T-cell (primary cell): ENCODE measurements around the gene CDH4. TPM values are rescaled to one million over a fixed set of nuclear protein-coding genes. Genes with fewer than 3 reads are reported as not detected.

Source experiments
- ATAC-seq, 4 experiments: fragments of 200-7000 bp in 3 of 4; fragments of 150-1000 bp in 1 of 4; cut with Tn5 transposase; replicated peaks in 1 of 4; 1 replicate in 3 of 4; 2 replicates in 1 of 4; pipeline ENCODE4 v1.10.0; 2021; ENCODE audit warnings: moderate library complexity in 3 of 4, mild to moderate bottlenecking in 2 of 4, moderate number of reproducible peaks in 1 of 4
- CTCF ChIA-PET, 2 donors: fragments of 300-600 bp; sonication (Branson Sonifier 250); formaldehyde crosslinking; loops; one replicate each; lab custom pipeline; 2022; ENCODE audit warnings: antibody characterized with exemption in 2 of 2; lab: Charles Lee
- POLR2A ChIA-PET, 2 donors: fragments of 300-600 bp; sonication (Branson Sonifier 250); formaldehyde crosslinking; loops; one replicate each; lab custom pipeline; 2022; ENCODE audit warnings: antibody characterized with exemption in 2 of 2; lab: Charles Lee
- DNase-seq, 35 experiments: peaks; one replicate each; pipeline versions ENCODE4 v3.0.0 to v3.0.0-alpha.2; 2013 to 2023
- H3K27ac ChIP-seq: one replicate; pipeline ENCODE4 v1.5.1; 2013; ENCODE audit warnings: low read length
- H3K27me3 ChIP-seq, 2 experiments: replicated peaks in 1 of 2; 1 replicate in 1 of 2; 2 replicates in 1 of 2; pipeline versions ENCODE4 v1.6.1 to v1.7.0; 2013; ENCODE audit warnings: low read length in 1 of 2, mixed read lengths in 1 of 2; ENCODE audit not compliant: control insufficient read depth in 2 of 2, insufficient read depth in 2 of 2; ENCODE audit errors: extremely low read depth in 1 of 2
- H3K36me3 ChIP-seq, 2 donors: 1 replicate in 1 of 2; 2 replicates in 1 of 2; pipeline versions ENCODE4 v1.6.1 to v1.7.0; 2013; ENCODE audit warnings: low read length in 1 of 2; ENCODE audit not compliant: control insufficient read depth in 2 of 2, insufficient read depth in 1 of 2; ENCODE audit errors: extremely low read depth in 1 of 2
- H3K4me1 ChIP-seq, 2 experiments: 1 replicate in 1 of 2; 2 replicates in 1 of 2; pipeline versions ENCODE4 v1.6.1 to v1.7.0; 2013; ENCODE audit warnings: low read length in 2 of 2, mixed read lengths in 1 of 2; ENCODE audit not compliant: insufficient read depth in 2 of 2, control insufficient read depth in 1 of 2; ENCODE audit errors: extremely low read depth in 1 of 2
- H3K4me3 ChIP-seq, 2 donors: 1 replicate in 1 of 2; 2 replicates in 1 of 2; pipeline versions ENCODE4 v1.5.1 to v1.7.0; 2013; ENCODE audit warnings: mild to moderate bottlenecking in 2 of 2, low read length in 1 of 2, moderate library complexity in 1 of 2; ENCODE audit not compliant: control insufficient read depth in 1 of 2; ENCODE audit errors: extremely low read depth in 1 of 2
- H3K9me3 ChIP-seq: 2 replicates; pipeline ENCODE4 v1.7.0; 2013
- H3K27ac Mint-ChIP-seq, 2 donors: one replicate each; pipeline ENCODE4 v1.8.0; 2020 to 2021; ENCODE audit warnings: mild to moderate bottlenecking in 2 of 2, mixed read lengths in 2 of 2
- H3K27me3 Mint-ChIP-seq, 2 donors: one replicate each; pipeline ENCODE4 v1.8.0; 2021 to 2022; ENCODE audit warnings: mixed read lengths in 2 of 2
- H3K36me3 Mint-ChIP-seq: one replicate; pipeline ENCODE4 v1.8.0; 2021; ENCODE audit warnings: mixed read lengths
- H3K4me1 Mint-ChIP-seq, 3 donors: one replicate each; pipeline ENCODE4 v1.8.0; 2020 to 2022; ENCODE audit warnings: mixed read lengths in 3 of 3, mild to moderate bottlenecking in 1 of 3
- H3K4me3 Mint-ChIP-seq, 3 donors: one replicate each; pipeline ENCODE4 v1.8.0; 2020 to 2022; ENCODE audit warnings: mild to moderate bottlenecking in 3 of 3, mixed read lengths in 3 of 3, moderate library complexity in 3 of 3
- H3K9me3 Mint-ChIP-seq, 3 donors: one replicate each; pipeline ENCODE4 v1.8.0; 2020 to 2022; ENCODE audit warnings: mixed read lengths in 3 of 3
- WGBS: methylation state at CpG from one replicate; pipeline ENCODE4 v1.1.5; 2013; ENCODE audit warnings: missing lambda C conversion rate; ENCODE audit not compliant: insufficient coverage; 5-methylcytosine and 5-hydroxymethylcytosine counted together
- total RNA-seq, 35 experiments: library from RNA in 6 of 35; stranded (reverse) in 6 of 35; fragments of 120-200 nt in 1 of 35; gene quantifications; one replicate each; pipeline versions ENCODE4 v1.2.1 to v1.2.4 and lab custom pipeline; 2013 to 2026

The CDH4 gene
- total RNA-seq, 5 donors from 2014 or later (not counting 1 experiment from before 2014, with no cell fraction given), result 0.06 to 0.64 (median 0.14) TPM

GRCh38 chr20:61814244-61814643, 562.2 kb downstream of the CDH4 start:
- 100% methylated on average over 1 of the region's 11 CpGs for WGBS
- Mint-ChIP-seq H3K9me3 (no peaks in the 10 kb centered on the region), H3K27me3 (peaks cover 0 to under 1% of the 10 kb centered on the region in 2 donors), H3K27ac (no peak overlapping the region), H3K4me1 (no peaks in the 10 kb centered on the region), H3K4me3 (no peak overlapping the region), H3K36me3 (no peaks in the 10 kb centered on the region)
- H3K27ac ChIP-seq, result no peak overlapping the region
- CTCF ChIA-PET, result no interaction called here
- ATAC-seq, result no peak
- H3K4me1 ChIP-seq, result no peaks in the 10 kb centered on the region
- peaks cover 0 to 7% of the 10 kb centered on the region in 2 experiments for H3K27me3 ChIP-seq
- DNase-seq, result no peak
- H3K4me3 ChIP-seq, result no peak overlapping the region
- H3K9me3 ChIP-seq, result no peaks in the 10 kb centered on the region
- POLR2A ChIA-PET, result no interaction called here
- no peaks in the 10 kb centered on the region for H3K36me3 ChIP-seq

- Histone ChIP-seq H3K4me3 (no peak overlapping the region), H3K36me3 (no peaks in the 10 kb centered on the region), H3K4me1 (no peaks in the 10 kb centered on the region), H3K27ac (no peak overlapping the region), H3K9me3 (no peaks in the 10 kb centered on the region), H3K27me3 (peaks cover 0 to 8% of the 10 kb centered on the region in 2 experiments)
- no peak overlapping the region for H3K27ac Mint-ChIP-seq
- H3K9me3 Mint-ChIP-seq, result no peaks in the 10 kb centered on the region
- DNase-seq, result no peak
- H3K36me3 Mint-ChIP-seq, result no peaks in the 10 kb centered on the region
- H3K27me3 Mint-ChIP-seq, result peaks cover 0 to 3% of the 10 kb centered on the region in 2 donors
- WGBS, result 73% methylated on average over 5 of the region's 9 CpGs
- H3K4me1 Mint-ChIP-seq, result no peaks in the 10 kb centered on the region
- H3K4me3 Mint-ChIP-seq, result no peak overlapping the region
- POLR2A ChIA-PET, result no interaction called here
- ATAC-seq, result no peak
- CTCF ChIA-PET, result no interaction called here
Measured at GRCh38 chr20:61814726-61815125, 562.7 kb downstream of the CDH4 start.

DNA sequence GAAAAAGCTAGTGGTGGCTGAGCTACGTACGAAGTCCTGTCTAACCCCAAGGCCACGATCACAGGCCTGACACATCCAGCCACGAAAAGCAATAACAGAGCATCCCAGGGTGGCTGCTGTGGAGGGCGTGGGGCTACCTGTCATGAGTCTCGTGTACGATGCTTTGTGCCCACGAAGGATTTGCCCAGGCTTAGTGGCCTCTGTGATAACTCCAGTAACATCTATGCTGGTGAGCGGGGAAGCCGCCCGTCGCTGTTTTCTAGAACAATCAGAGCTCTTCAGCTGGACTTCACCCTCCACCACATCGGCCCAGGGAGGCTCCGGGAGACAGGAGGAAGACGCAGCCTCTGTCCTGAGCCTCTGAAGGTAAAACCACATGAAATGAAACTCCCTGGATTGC, 563.1 kb downstream of the CDH4 start:
- H3K4me1 Mint-ChIP-seq, result no peaks in the 10 kb centered on the region
- POLR2A ChIA-PET, result no interaction called here

GRCh38 chr20:61815678-61816077, 563.6 kb downstream of the CDH4 start:
- Histone ChIP-seq H3K27ac (no peak overlapping the region), H3K4me3 (no peak overlapping the region), H3K27me3 (peaks cover 0 to 13% of the 10 kb centered on the region in 2 experiments), H3K36me3 (no peaks in the 10 kb centered on the region), H3K9me3 (no peaks in the 10 kb centered on the region), H3K4me1 (no peaks in the 10 kb centered on the region)
- Mint-ChIP-seq H3K27me3 (peaks cover 0 to 3% of the 10 kb centered on the region in 2 donors), H3K9me3 (no peaks in the 10 kb centered on the region), H3K27ac (no peak overlapping the region), H3K36me3 (no peaks in the 10 kb centered on the region), H3K4me3 (no peak overlapping the region), H3K4me1 (no peaks in the 10 kb centered on the region)
- CTCF ChIA-PET, result no interaction called here
- DNase-seq (no peak), ATAC-seq (no peak)
- POLR2A ChIA-PET, result no interaction called here
- 84% methylated on average over 6 of the region's 12 CpGs for WGBS

More for the DNA sequence above, 563.1 kb downstream of the CDH4 start:
- no peak overlapping the region for H3K27ac Mint-ChIP-seq
- no peak for DNase-seq
- no peaks in the 10 kb centered on the region for H3K9me3 Mint-ChIP-seq
- 80% methylated on average over 7 of the region's 15 CpGs for WGBS
- H3K9me3 ChIP-seq, result no peaks in the 10 kb centered on the region
- no peaks in the 10 kb centered on the region for H3K36me3 Mint-ChIP-seq
- no peak for ATAC-seq
- no peaks in the 10 kb centered on the region for H3K36me3 ChIP-seq
- H3K4me3 ChIP-seq, result no peak overlapping the region
- no peak overlapping the region for H3K27ac ChIP-seq
- H3K27me3 Mint-ChIP-seq, result peaks cover 0 to 3% of the 10 kb centered on the region in 2 donors
- CTCF ChIA-PET, result no interaction called here
- peaks cover 0 to 11% of the 10 kb centered on the region in 2 experiments for H3K27me3 ChIP-seq
- no peak overlapping the region for H3K4me3 Mint-ChIP-seq
- no peaks in the 10 kb centered on the region for H3K4me1 ChIP-seq

DNA sequence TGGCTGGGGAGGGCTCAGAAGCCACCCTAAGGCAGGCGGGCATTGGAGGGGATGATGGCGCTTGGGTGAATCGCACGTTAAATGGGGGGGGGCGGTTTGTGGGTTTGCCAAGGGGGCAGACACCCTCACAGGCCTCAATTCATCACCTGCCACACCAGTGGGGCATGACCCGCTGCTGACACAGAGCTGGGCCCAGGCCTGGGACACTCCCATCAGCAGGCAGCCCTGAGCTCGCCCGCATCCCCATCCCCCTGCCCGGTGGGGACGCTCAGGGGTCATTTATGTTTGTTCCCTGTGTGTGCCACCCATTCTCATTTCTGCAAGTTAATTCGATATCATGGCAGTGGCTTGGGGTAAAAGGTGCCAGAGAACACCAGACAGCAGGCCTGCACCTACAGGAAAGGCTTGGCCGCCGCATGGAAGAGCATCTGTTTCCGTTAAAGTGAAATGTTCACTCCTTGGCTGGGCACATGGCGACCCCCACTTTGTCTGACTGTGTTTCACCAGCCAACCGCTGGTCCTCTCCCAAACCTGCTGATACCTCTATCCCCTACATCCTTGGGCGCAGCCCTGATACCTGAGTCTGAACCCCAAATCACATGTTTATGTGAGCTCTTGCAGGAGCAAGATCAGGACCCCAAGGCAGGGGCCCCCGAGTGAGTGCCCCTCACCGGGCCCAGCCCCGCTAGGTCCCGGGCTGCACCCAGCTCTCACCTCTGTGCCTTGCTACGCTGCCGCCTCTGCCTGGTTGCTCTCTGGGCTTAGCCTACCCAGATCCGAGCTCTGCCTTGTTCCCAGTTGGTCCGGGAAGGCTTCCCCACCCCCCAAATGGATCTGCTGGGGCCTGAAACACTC, 564.8 kb downstream of the CDH4 start:
- H3K4me3 ChIP-seq, result no peak overlapping the region
- CTCF ChIA-PET, result no interaction called here
- POLR2A ChIA-PET, result no interaction called here

DNA sequence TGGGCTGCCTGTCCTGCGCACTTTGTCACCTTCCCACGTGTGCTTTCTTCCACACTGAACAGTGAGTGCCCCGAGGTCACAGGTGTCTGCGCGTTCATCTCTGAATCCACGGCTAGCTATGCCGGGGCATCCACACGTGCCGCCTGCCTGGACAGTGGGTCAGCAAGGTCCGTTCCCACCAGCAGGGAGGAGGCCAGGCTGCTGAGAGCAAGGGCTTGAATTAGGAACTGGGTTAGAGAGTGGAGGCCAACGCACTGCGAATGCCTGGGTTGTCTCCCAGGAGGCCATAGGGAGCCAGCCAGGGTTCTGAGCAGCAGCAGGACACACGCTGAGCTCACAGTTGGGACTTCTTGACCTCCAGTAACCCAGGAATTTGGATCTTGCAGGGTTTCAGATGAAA, 565.5 kb downstream of the CDH4 start:
- Histone ChIP-seq H3K27me3 (peaks cover 0 to 14% of the 10 kb centered on the region in 2 experiments), H3K4me3 (no peak overlapping the region), H3K27ac (no peak overlapping the region), H3K4me1 (no peaks in the 10 kb centered on the region), H3K36me3 (no peaks in the 10 kb centered on the region), H3K9me3 (no peaks in the 10 kb centered on the region)
- Mint-ChIP-seq H3K27ac (no peak overlapping the region), H3K4me3 (no peak overlapping the region), H3K9me3 (no peaks in the 10 kb centered on the region), H3K36me3 (no peaks in the 10 kb centered on the region), H3K27me3 (peaks cover 0 to 3% of the 10 kb centered on the region in 2 donors), H3K4me1 (no peaks in the 10 kb centered on the region)
- ChIA-PET POLR2A (no interaction called here), CTCF (no interaction called here)
- 83% methylated on average over 8 of the region's 13 CpGs for WGBS
- ATAC-seq, result no peak
- DNase-seq, result no peak

More for the DNA sequence above, 564.8 kb downstream of the CDH4 start:
- Histone ChIP-seq H3K9me3 (no peaks in the 10 kb centered on the region), H3K36me3 (no peaks in the 10 kb centered on the region), H3K4me1 (no peaks in the 10 kb centered on the region), H3K27me3 (peaks cover 0 to 15% of the 10 kb centered on the region in 2 experiments), H3K27ac (no peak overlapping the region)
- no peaks in the 10 kb centered on the region for H3K9me3 Mint-ChIP-seq
- H3K27ac Mint-ChIP-seq, result no peak overlapping the region
- no peak overlapping the region for H3K4me3 Mint-ChIP-seq
- DNase-seq (no peak), ATAC-seq (no peak)
- no peaks in the 10 kb centered on the region for H3K4me1 Mint-ChIP-seq
- peaks cover 0 to 3% of the 10 kb centered on the region in 2 donors for H3K27me3 Mint-ChIP-seq
- WGBS, result 79% methylated on average over 17 of the region's 25 CpGs
- H3K36me3 Mint-ChIP-seq, result no peaks in the 10 kb centered on the region
